HepG2 (cell line): ENCODE data around the gene RGS6. TPM values are rescaled to one million over a fixed set of nuclear protein-coding genes. Genes with fewer than 3 reads are reported as not detected.

Source experiments
- ATAC-seq: fragments of 200-7000 bp; cut with Tn5 transposase; 3 replicates; pipeline ENCODE4 v1.9.1; 2020; ENCODE audit warnings: mild to moderate bottlenecking, moderate library complexity
- BruUV-seq: library from RNA; stranded (reverse); fragments of 400-500 nt; replicated peaks from 2 replicates; lab custom pipeline; 2021; lab: Mats Ljungman, UMichigan
- CTCF ChIA-PET: fragments of 300-600 bp; formaldehyde crosslinking; extraction: SDS; loops from one replicate; lab custom pipeline; 2021; ENCODE audit warnings: low total read pairs, inconsistent platforms, low intra/inter-chr PET ratio; lab: Yijun Ruan, JAX
- POLR2A ChIA-PET: fragments of 350-600 bp; sonication (Branson Sonifier 250); formaldehyde crosslinking; loops from one replicate; lab custom pipeline; 2020; ENCODE audit warnings: antibody characterized with exemption, inconsistent platforms; lab: Yijun Ruan, JAX
- DNase-seq: peaks from one replicate; pipeline ENCODE4 v3.0.0-alpha.2; 2015; ENCODE audit warnings: low spot score
- FAIRE-seq: peaks from 3 replicates; lab custom pipeline; 2011; peaks lifted over from hg19 to GRCh38; lab: Jason Lieb, UNC
- H2AFZ ChIP-seq: one replicate; pipeline ENCODE4 v1.6.1; 2011; ENCODE audit warnings: low read length, inconsistent platforms
- H3K27ac ChIP-seq: fragments of 300-600 bp; 3 replicates; pipeline ENCODE4 v1.8.0; 2011; ENCODE audit warnings: mixed run types, mild to moderate bottlenecking, mixed read lengths, low read length, inconsistent platforms; ENCODE audit not compliant: insufficient read depth; ENCODE audit errors: extremely low read length
- H3K27me3 ChIP-seq, 2 experiments: fragments of 200-600 bp in 1 of 2; 2 replicates in 1 of 2; 3 replicates in 1 of 2; pipeline versions ENCODE4 v1.6.0 to v1.8.0; 2011; ENCODE audit warnings: low read length in 2 of 2, mild to moderate bottlenecking in 2 of 2, moderate library complexity in 2 of 2, inconsistent platforms in 1 of 2; ENCODE audit not compliant: insufficient read depth in 2 of 2, control insufficient read depth in 1 of 2
- H3K36me3 ChIP-seq, 2 experiments: fragments of 200-600 bp in 1 of 2; replicated peaks in 1 of 2; 2 replicates in 1 of 2; 3 replicates in 1 of 2; pipeline versions ENCODE4 v1.5.1 to v1.8.0; 2011; ENCODE audit warnings: low read length in 2 of 2, inconsistent platforms in 1 of 2; ENCODE audit not compliant: insufficient read depth in 2 of 2, control insufficient read depth in 1 of 2
- H3K4me1 ChIP-seq: 2 replicates; pipeline ENCODE4 v1.5.1; 2012; ENCODE audit warnings: low read length, inconsistent platforms; ENCODE audit not compliant: insufficient read depth
- H3K4me2 ChIP-seq: 2 replicates; pipeline ENCODE4 v1.6.0; 2011; ENCODE audit warnings: low read depth, low read length, inconsistent platforms
- H3K4me3 ChIP-seq, 3 experiments: fragments of 200-600 bp in 1 of 3; sonication (generic), shearing (Covaris generic) in 1 of 3; replicated peaks in 1 of 3; 2 replicates each; pipeline ENCODE4 v1.5.1; 2011 to 2016; ENCODE audit warnings: low read length in 3 of 3, inconsistent platforms in 2 of 3, low read depth in 2 of 3, mild to moderate bottlenecking in 2 of 3, control low read depth in 1 of 3, mixed read lengths in 1 of 3; ENCODE audit not compliant: insufficient read depth in 1 of 3
- H3K79me2 ChIP-seq: one replicate; pipeline ENCODE4 v1.6.1; 2011; ENCODE audit warnings: low read length, inconsistent platforms; ENCODE audit not compliant: insufficient read depth
- H3K9ac ChIP-seq: 2 replicates; pipeline ENCODE4 v1.6.0; 2011; ENCODE audit warnings: mild to moderate bottlenecking, low read depth, low read length, inconsistent platforms; ENCODE audit not compliant: insufficient read depth
- H3K9me3 ChIP-seq: 2 replicates; pipeline ENCODE4 v1.5.1; 2012; ENCODE audit warnings: mild to moderate bottlenecking, low read length
- H4K20me1 ChIP-seq: 2 replicates; pipeline ENCODE4 v1.6.0; 2011; ENCODE audit warnings: inconsistent platforms, mild to moderate bottlenecking, low read length, moderate library complexity; ENCODE audit not compliant: insufficient read depth
- CBX2 ChIP-seq, 2 experiments: fragments of 200-600 bp in 1 of 2; sonication (generic); formaldehyde crosslinking in 1 of 2; IDR thresholded peaks; 2 replicates each; pipeline versions ENCODE4 v1.7.0 to v1.8.1; 2018 to 2022; ENCODE audit warnings: low read depth in 2 of 2, low read length in 1 of 2, mild to moderate bottlenecking in 1 of 2, missing genetic modification reagents in 1 of 2
- CHCHD3 ChIP-seq: sonication (generic); formaldehyde crosslinking; IDR thresholded peaks from 2 replicates; pipeline ENCODE4 v1.8.0; 2022; ENCODE audit warnings: mild to moderate bottlenecking, missing genetic modification reagents, moderate library complexity
- KAT7 ChIP-seq: IDR thresholded peaks from 2 replicates; pipeline ENCODE4 v1.6.1; 2018; ENCODE audit warnings: borderline replicate concordance, missing compliant biosample characterization
- MAZ ChIP-seq, 2 experiments: sonication (generic) in 1 of 2; formaldehyde crosslinking in 1 of 2; IDR thresholded peaks; 2 replicates each; pipeline versions ENCODE4 v1.5.0 to v1.6.1; 2012 to 2020; ENCODE audit warnings: low read depth in 2 of 2, mild to moderate bottlenecking in 2 of 2, borderline replicate concordance in 1 of 2, improper control_type of control experiment in 1 of 2, low read length in 1 of 2, missing genetic modification reagents in 1 of 2, moderate library complexity in 1 of 2
- NFYB ChIP-seq: sonication (generic); formaldehyde crosslinking; IDR thresholded peaks from 2 replicates; pipeline ENCODE4 v1.4.0; 2020; ENCODE audit warnings: missing genetic modification reagents
- ZNF24 ChIP-seq: fragments of 450-650 bp; IDR thresholded peaks from 2 replicates; pipeline ENCODE4 v1.6.1; 2017; ENCODE audit warnings: antibody characterized with exemption, mild to moderate bottlenecking
- ZNF292 ChIP-seq: sonication (generic); formaldehyde crosslinking; IDR thresholded peaks from 2 replicates; pipeline ENCODE4 v1.8.1; 2022; ENCODE audit warnings: mild to moderate bottlenecking, low read depth, missing genetic modification reagents, borderline replicate concordance
- ZNF746 ChIP-seq: sonication (generic); formaldehyde crosslinking; IDR thresholded peaks from 2 replicates; pipeline ENCODE4 v1.8.0; 2022; ENCODE audit warnings: mild to moderate bottlenecking, missing genetic modification reagents
- WGBS: methylation state at CpG from one replicate; pipeline ENCODE4 v1.1.6; 2017; ENCODE audit warnings: low lambda C conversion rate; 5-methylcytosine and 5-hydroxymethylcytosine counted together
- in situ Hi-C: cut with HindIII; loops from 2 replicates; pipeline ENCODE4 v1.10.0; 2017; ENCODE audit warnings: low pct_unique_long_range_greater_than_20kb; ENCODE audit not compliant: extremely low pct_ligation_motif_present
- intact Hi-C: fragments of 100-400 bp; cut with micrococcal nuclease; formaldehyde crosslinking; loops from one replicate; pipeline ENCODE4 v1.10.0; 2022; ENCODE audit not compliant: unreplicated experiment
- polyA plus RNA-seq, 8 experiments: library from polyadenylated mRNA; depleted of rRNA in 3 of 8; stranded (reverse) in 7 of 8; unstranded in 1 of 8; fragments of >200 nt; fragmentation: Illumina TruSeq in 4 of 8; extraction: Trizol in 4 of 8; gene quantifications; 2 replicates each; pipeline versions ENCODE4 v1.2.1 to v1.2.3, GENCODE V29; 2011 to 2016; ENCODE audit warnings: low read depth in 4 of 8, missing spikeins in 1 of 8, mixed read lengths in 1 of 8; ENCODE audit not compliant: insufficient read depth in 1 of 8
- total RNA-seq, 5 experiments: library from RNA; depleted of rRNA; stranded (reverse); fragments of >200 nt; fragmentation: Illumina TruSeq; extraction: Trizol; gene quantifications; 2 replicates each; pipeline ENCODE4 v1.2.3, GENCODE V29; 2016; ENCODE audit warnings: low read depth in 1 of 5
- TF ChIP-seq, protein P1 (sequence below): sonication (generic); formaldehyde crosslinking; IDR thresholded peaks from 2 replicates; pipeline ENCODE4 v1.4.0; 2020; ENCODE audit warnings: missing genetic modification reagents, mild to moderate bottlenecking, borderline replicate concordance

Gene RGS6
- total and polyA plus RNA-seq, 2 of the 13 experiments (the other 11 are each of a cell fraction or from before 2014, with no cell fraction given) = not detected

DNA sequence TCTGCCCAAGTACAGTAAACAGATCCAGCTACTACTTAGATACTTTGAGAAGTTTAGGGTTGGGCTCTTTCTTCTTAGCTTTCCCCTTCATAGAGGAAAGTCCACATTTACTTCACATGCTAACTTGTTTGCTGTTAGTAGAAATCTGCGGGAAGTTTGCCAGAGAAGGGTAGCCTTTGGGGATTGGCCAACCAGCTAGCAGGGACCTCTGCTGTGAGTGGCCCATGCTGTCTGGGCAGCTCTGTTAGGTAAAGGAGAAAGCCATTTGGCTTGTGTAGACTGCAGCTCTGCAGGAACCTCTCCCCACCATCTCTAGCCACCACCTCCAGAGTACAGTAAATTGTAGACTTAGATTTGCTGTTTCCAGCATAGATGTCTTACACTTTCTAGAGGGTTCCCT, 193.9 kb downstream of the RGS6 start (continued):
- TF ChIP-seq, protein P1, sequence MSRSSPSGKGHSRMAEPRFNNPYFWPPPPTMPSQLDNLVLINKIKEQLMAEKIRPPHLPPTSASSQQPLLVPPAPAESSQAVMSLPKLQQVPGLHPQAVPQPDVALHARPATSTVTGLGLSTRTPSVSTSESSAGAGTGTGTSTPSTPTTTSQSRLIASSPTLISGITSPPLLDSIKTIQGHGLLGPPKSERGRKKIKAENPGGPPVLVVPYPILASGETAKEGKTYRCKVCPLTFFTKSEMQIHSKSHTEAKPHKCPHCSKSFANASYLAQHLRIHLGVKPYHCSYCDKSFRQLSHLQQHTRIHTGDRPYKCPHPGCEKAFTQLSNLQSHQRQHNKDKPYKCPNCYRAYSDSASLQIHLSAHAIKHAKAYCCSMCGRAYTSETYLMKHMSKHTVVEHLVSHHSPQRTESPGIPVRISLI (CRISPR knock-in tag) = no peak
- no peak for TF ChIP-seq CHCHD3
- no peak for TF ChIP-seq CBX2 (IDR thresholded peaks at IDR 0.05; ENCODE audit: low read depth, low read length)
- no peak for TF ChIP-seq CBX2 (CRISPR knock-in tag; IDR thresholded peaks at IDR 0.05; ENCODE audit: low read depth)
- TF ChIP-seq, all 625 proteins: peak for 0

DNA sequence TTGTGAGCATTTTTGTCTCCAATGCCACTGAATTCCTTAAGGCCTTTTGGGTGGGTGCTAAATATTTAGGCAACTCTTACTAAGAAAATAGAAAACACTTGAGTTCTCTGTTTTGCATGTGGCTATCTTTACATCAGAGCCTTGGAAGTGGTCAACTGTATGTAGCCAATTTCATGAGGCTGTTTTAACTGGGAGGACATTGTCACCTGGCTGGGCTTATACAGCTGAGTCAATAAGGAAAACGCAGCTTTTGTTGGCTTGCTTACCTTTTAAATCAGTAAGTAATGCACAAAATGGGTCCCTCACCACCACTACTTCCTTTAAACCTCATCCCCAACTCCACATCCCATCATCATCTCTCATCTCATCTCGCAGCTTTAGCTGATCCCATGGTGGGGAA, 194.3 kb downstream of the RGS6 start:
- Histone ChIP-seq H3K27ac (no peak overlapping the region), H3K79me2 (no peaks in the 10 kb centered on the region), H3K36me3 (no peaks in the 10 kb centered on the region), H3K4me3 (no peak overlapping the region), H3K27me3 (no peaks in the 10 kb centered on the region; a peak in 1 of 5 replicates), H2AFZ (no peak overlapping the region), H4K20me1 (no peaks in the 10 kb centered on the region), H3K4me1 (no peaks in the 10 kb centered on the region), H3K9me3 (peaks cover 11% of the 10 kb centered on the region; the same call in 1 of the 2 replicates), H3K9ac (no peak overlapping the region), H3K4me2 (no peak overlapping the region)
- no peak for DNase-seq
- ATAC-seq = no peak
- in situ Hi-C loops (no loop called here), intact Hi-C loops (no loop called here)
- ChIA-PET CTCF (no interaction called here), POLR2A (no interaction called here)
- no peak for FAIRE-seq
- WGBS = 0% methylated on average over 2 of the region's 2 CpGs
- TF ChIP-seq KAT7 (no peak), ZNF24 (no peak), ZNF746 (no peak), MAZ (IDR thresholded peaks at IDR 0.05; ENCODE audit: borderline replicate concordance, low read depth, low read length) (no peak), MAZ (CRISPR knock-in tag; IDR thresholded peaks at IDR 0.05; ENCODE audit: low read depth) (no peak), ZNF292 (CRISPR knock-in tag) (no peak), NFYB (no peak)
- BruUV-seq = no TSS peak
